ENCODE data around the gene GALNT17. TPM values are rescaled to one million over a fixed set of nuclear protein-coding genes. Genes with fewer than 3 reads are reported as not detected.
"Not testable (repeated sequence)": the region's sequence is repeated elsewhere in the genome, so short reads cannot be mapped to it uniquely, and the experiment has no call there.

GALNT17 gene
- total RNA-seq, 1 donor from 2014 or later, result not detected

GRCh38 chr7:71618278-71618677 lies 486.3 kb downstream of the GALNT17 start:
- intact Hi-C loops (cut with micrococcal nuclease), result no loop called here

DNA sequence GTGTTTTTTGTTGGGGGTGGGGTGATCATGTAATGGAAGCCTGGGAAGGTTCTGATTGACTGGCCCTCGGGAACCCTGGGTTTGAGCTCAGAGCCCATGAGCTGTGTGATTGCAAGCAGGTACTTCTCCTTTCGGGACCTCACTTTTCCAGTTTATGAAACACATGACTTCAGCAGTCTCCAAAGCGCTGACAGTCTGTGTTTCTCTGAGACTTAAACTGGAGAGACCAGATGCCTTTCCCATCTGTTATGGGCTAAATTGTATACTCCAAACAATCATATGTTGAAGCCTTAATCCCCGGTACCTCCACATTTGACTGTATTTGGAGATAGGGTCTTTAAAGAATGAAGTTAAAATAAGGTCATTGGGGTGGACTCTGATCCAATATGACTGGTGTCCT lies 493.6 kb downstream of the GALNT17 start:
- intact Hi-C loops (cut with micrococcal nuclease), result no loop called here

GRCh38 chr7:71626206-71626605 lies 494.3 kb downstream of the GALNT17 start:
- intact Hi-C loops (cut with micrococcal nuclease), result no loop called here

DNA sequence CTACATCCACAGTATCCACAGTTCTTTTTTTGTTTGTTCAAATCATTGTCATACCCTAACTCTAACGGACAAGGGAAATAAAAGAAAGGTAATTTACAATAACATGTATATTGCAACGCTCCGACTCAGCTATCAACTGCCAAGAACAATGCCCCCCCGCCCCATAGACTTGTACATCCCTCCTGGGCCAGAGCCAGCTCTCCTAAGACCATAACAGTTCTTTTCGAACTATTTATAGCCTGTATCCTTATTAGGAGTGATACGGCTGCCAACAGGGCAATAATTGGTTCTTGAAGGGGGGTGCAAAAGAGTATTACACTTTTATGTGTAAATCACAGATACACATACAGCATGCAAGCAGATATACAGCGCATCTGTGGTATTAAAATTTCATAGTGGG lies 495.7 kb downstream of the GALNT17 start:
- intact Hi-C loops (cut with micrococcal nuclease), result no loop called here

DNA sequence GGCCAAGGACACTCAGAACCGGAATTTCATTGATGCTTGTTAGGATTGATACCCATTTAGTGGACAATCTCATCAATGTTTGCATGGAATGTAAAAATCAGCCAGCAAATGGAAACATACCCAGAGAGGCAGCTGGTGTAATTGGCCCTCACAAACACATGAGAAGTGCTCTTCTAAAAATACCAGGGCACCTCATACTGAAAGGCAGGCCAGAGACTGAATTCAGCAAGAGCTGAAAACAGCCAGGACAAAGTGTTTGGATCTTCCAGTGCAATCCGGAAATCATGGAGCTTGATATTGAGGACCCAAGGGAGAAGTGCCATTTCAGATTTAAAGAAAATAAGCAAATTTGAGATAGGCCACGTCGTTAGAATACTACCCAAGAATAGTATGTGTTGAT lies 498.6 kb downstream of the GALNT17 start:
- intact Hi-C loops (cut with micrococcal nuclease), result no loop called here

GRCh38 chr7:71633551-71634008 lies 501.6 kb downstream of the GALNT17 start:
- intact Hi-C loops (cut with micrococcal nuclease), result no loop called here

DNA sequence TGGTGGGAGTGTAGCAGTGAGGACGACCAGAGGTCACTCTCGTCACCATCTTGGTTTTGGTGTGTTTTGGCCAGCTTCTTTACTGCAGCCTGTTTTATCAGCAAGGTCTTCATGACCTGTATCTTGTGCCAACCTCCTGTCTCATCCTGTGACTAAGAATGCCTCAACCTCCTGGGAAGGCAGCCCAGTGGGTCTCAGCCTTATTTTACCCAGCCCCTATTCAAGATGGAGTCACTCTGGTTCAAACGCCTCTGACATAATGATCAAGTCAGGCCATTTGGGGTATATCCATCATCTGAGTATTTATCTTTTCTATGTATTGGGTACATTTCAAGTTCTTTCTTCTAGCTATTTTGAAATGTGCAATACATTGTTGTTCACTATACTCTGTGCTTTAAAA lies 503.9 kb downstream of the GALNT17 start:
- intact Hi-C loops (cut with micrococcal nuclease), result not testable (repeated sequence)

DNA sequence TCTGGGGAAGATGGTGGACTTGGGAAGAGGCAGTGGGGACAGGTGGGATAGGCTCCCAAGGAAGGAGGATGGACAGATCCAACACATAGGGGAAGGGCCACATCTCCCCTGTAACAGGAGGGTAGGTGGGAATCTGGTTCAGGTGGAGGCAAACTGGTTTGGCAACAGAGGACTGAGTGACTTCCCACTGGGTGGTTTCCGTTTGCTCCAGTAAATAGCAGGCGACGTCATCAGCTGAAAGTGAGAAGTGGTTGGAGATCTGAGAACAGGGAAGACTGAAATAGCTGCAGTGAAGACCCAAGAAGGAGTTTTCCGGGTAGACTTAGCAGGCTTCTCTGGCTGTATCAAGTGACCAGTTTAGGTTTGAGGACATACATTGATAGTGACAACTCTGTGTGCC lies 504.4 kb downstream of the GALNT17 start:
- intact Hi-C loops (cut with micrococcal nuclease), result no loop called here

GRCh38 chr7:71637578-71637977 lies 505.6 kb downstream of the GALNT17 start:
- intact Hi-C loops (cut with micrococcal nuclease), result no loop called here

DNA sequence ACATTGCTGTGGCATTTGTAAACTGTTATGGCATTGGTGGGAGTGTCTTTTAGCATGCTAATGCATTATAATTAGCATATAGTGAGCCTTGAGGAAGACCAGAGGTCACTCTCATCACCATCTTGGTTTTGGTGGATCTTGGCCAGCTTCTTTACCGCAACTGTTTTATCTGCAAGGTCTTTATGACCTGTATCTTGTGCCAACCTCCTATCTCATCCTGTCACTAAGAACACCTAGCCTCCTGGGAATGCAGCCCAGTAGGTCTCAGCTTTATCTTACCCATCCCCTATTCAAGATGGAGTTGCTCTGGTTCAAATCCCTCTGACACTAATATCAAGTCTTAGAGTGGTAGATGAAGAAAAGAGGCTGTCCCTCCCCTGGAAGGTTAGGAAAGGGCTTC lies 506.2 kb downstream of the GALNT17 start:
- intact Hi-C loops (cut with micrococcal nuclease), result no loop called here

- intact Hi-C loops (cut with micrococcal nuclease), result no loop called here
Observed at GRCh38 chr7:71639382-71640085, 507.6 kb downstream of the GALNT17 start.

DNA sequence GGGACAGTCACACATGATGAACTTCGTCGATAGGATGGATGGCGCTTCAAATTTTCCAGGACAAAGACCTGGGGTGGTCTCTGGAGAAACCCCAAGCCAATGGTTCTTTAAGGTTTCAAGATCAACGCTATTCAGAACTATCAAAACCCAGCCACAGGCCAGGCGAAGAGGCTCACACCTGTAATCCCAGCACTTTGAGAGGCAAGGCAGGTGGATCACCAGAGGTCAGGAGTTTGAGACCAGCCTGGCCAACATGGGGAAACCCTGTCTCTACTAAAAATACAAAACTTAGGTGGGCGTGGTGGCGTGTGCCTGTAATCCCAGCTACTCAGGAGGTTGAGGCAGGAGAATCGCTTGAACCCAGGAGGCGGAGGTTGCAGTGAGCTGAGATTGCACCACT lies 511.1 kb downstream of the GALNT17 start:
- intact Hi-C loops (cut with micrococcal nuclease), result not testable (repeated sequence)

DNA sequence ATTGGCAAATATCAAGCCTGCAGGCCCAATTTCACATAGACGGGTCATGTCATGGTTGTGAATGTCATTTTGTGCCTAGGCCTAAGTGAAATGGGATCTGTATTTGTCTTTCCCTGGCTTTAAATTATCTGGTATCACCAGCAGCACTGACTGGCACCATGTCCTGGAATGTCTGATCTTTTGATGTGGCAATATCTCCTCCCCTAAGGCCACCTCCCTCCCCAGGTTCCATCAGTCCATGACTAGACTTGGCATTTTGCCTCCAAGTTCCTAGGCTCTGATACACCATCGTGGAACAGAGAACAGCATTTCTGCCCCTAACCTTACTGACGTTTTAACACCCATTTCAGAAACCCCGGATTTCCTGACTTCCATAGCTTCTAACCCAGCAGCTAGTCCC lies 513.9 kb downstream of the GALNT17 start:
- intact Hi-C loops (cut with micrococcal nuclease), result no loop called here

DNA sequence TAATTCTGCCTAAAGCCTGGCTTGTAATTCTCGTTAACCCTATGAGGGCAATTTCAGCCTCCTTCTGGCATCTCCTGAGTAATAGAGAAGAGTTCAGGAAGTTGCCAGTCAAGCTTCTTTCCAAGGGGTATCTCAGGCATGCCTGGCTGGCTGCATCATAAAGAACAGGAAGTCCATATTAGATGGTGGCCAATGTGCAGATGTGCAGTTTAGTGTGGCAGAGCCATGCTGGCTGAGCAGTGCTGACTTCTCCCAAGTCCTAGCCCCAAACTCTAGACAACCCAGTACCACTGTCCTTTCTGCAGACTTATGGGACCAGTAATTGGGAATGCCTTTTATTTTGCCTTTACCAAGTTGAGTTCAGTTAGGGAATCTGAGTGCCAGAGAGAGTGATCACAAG lies 517.9 kb downstream of the GALNT17 start:
- intact Hi-C loops (cut with micrococcal nuclease), result no loop called here

GRCh38 chr7:71650653-71651337 lies 518.9 kb downstream of the GALNT17 start:
- intact Hi-C loops (cut with micrococcal nuclease), result no loop called here

DNA sequence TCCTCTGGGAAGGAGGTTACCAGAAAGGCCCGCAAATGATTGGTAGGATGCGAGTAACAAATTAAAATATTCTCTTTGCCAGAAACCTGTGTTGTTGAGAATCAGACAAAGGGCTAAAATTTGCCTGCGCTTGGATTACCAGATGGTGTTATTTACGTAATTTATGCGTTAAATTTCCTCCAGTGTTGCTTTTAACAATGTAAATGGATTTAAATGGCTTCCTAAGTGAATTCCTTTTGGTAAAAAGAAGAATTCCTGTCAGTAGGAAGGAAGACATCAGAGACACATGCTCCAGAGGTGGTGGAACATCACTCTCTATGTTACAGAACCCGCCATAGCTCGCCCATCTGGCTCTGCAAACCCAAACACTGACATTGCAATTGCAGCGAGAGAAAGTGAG lies 520.6 kb downstream of the GALNT17 start:
- intact Hi-C loops (cut with micrococcal nuclease), result no loop called here

- intact Hi-C loops (cut with micrococcal nuclease), result no loop called here
Observed at GRCh38 chr7:71657386-71657785, 525.4 kb downstream of the GALNT17 start.

GRCh38 chr7:71659622-71660021 lies 527.7 kb downstream of the GALNT17 start:
- intact Hi-C loops (cut with micrococcal nuclease), result no loop called here

GRCh38 chr7:71661671-71662224 lies 529.8 kb downstream of the GALNT17 start:
- intact Hi-C loops (cut with micrococcal nuclease), result no loop called here

DNA sequence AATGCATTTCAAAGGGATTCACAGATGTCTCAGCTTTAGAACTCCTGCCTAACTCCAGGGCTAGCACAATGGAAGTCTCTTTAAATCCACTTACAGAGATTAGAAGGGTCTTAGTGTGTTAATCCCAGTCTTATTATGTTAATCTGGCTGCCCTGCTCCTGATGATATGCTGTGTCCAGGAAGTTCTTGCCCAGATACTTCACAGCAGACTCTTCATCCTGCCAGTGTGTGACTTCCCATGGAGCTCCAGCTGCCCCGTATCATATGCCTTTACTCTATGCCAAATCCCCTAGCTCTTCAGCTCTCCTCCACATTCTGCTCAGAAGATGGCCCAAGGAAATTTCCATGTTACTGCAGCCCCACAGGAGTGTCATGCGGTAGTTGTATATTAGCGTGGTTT lies 533.8 kb downstream of the GALNT17 start:
- intact Hi-C loops (cut with micrococcal nuclease), result no loop called here

GRCh38 chr7:71668572-71668971 lies 536.6 kb downstream of the GALNT17 start:
- intact Hi-C loops (cut with micrococcal nuclease), result no loop called here

DNA sequence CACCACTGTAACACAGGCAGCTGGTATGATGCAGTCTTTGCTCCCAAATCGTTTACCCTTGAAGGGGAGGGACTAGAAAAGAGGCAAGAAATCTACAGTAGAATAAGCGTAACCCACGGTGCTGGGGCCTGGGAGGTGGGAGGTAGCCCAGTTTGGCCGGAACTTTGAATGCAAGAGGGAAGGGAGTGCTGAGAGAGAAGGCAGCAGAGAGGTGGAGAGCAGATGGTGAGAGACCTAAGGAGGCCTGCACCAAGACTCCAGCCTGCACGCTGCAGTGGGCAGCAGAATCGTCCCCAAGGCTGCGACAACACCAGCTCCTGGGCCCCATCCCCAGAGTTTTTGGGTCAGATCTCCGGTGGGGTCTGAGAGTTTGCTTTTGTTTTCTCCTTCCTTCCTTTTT lies 547.5 kb downstream of the GALNT17 start:
- intact Hi-C loops (cut with micrococcal nuclease), result no loop called here

DNA sequence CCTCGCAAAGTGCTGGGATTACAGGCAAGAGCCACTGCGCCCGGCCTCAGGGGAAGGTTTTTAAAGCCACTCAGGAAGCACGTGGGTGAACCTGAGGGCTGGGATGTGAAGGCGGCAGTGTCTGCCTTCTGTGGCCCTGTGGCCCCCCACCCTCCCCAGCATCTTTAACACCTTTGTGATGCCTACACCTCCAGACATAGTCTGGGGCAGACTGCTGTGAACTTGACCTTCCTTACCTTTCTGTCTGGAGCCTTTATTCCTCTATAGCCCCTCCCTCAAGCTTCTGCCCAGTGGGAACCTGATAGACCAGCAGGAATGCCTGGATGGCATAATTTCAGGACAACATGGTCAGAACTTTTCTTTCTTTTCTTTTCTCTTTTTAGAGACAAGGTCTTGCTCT lies 550.2 kb downstream of the GALNT17 start:
- intact Hi-C loops (cut with micrococcal nuclease), result no loop called here
